Mucosa of rectum (tissue), 2 donors: ENCODE results near the gene KERA.
"Not testable (repeated sequence)": the region's sequence is repeated elsewhere in the genome, so short reads cannot be mapped to it uniquely, and the experiment has no call there.

Experiments used
- H3K27ac ChIP-seq, 2 donors: one replicate each; pipeline ENCODE4 v1.7.0; 2013; ENCODE audit warnings: inconsistent platforms in 2 of 2, low read depth in 2 of 2, low read length in 2 of 2
- H3K27me3 ChIP-seq, 2 donors: one replicate each; pipeline ENCODE4 v1.7.0; 2013; ENCODE audit warnings: low read length in 2 of 2; ENCODE audit not compliant: control insufficient read depth in 2 of 2, insufficient read depth in 2 of 2
- H3K36me3 ChIP-seq, 2 donors: one replicate each; pipeline ENCODE4 v1.7.0; 2013; ENCODE audit warnings: low read length in 2 of 2; ENCODE audit not compliant: control insufficient read depth in 2 of 2, insufficient read depth in 2 of 2
- H3K4me1 ChIP-seq, 2 donors: one replicate each; pipeline ENCODE4 v1.7.0; 2013; ENCODE audit warnings: low read length in 2 of 2, mild to moderate bottlenecking in 1 of 2; ENCODE audit not compliant: control insufficient read depth in 2 of 2, insufficient read depth in 2 of 2
- H3K4me3 ChIP-seq, 2 donors: one replicate each; pipeline ENCODE4 v1.7.0; 2013; ENCODE audit warnings: low read length in 2 of 2
- H3K9ac ChIP-seq, 2 donors: one replicate each; pipeline ENCODE4 v1.7.0; 2013; ENCODE audit warnings: low read length in 2 of 2, low read depth in 1 of 2, mild to moderate bottlenecking in 1 of 2
- H3K9me3 ChIP-seq, 2 donors: one replicate each; pipeline ENCODE4 v1.7.0; 2013; ENCODE audit warnings: low read length in 2 of 2; ENCODE audit not compliant: control insufficient read depth in 2 of 2
- donor health status: healthy.
- donor health status: Normal muscosa, but diverticular disease.

Gene KERA

GRCh38 chr12:91098461-91098860, 40.6 kb upstream of the KERA start:
- Histone ChIP-seq H3K27me3 (no peaks in the 10 kb centered on the region), H3K9ac (no peak overlapping the region), H3K9me3 (no peaks in the 10 kb centered on the region), H3K4me1 (no peaks in the 10 kb centered on the region), H3K4me3 (no peak overlapping the region), H3K27ac (no peak overlapping the region), H3K36me3 (no peaks in the 10 kb centered on the region)

- no peak overlapping the region for H3K4me3 ChIP-seq
- no peaks in the 10 kb centered on the region for H3K4me1 ChIP-seq
- no peak overlapping the region for H3K9ac ChIP-seq
- H3K9me3 ChIP-seq = peaks cover 0 to 1% of the 10 kb centered on the region in 2 donors
- no peak overlapping the region for H3K27ac ChIP-seq
- H3K36me3 ChIP-seq = no peaks in the 10 kb centered on the region
- H3K27me3 ChIP-seq = no peaks in the 10 kb centered on the region
Measured at GRCh38 chr12:91094957-91095356, 37.1 kb upstream of the KERA start.

- H3K4me3 ChIP-seq = no peak overlapping the region
Measured at GRCh38 chr12:91094032-91094662, 36.3 kb upstream of the KERA start.

GRCh38 chr12:91093341-91093740, 35.5 kb upstream of the KERA start:
- Histone ChIP-seq H3K27ac (no peak overlapping the region), H3K36me3 (no peaks in the 10 kb centered on the region), H3K4me3 (no peak overlapping the region), H3K27me3 (no peaks in the 10 kb centered on the region), H3K4me1 (no peaks in the 10 kb centered on the region), H3K9me3 (peaks cover 0 to 2% of the 10 kb centered on the region in 2 donors), H3K9ac (no peak overlapping the region)

More at GRCh38 chr12:91094032-91094662, 36.3 kb upstream of the KERA start:
- H3K9me3 ChIP-seq = peaks cover 0 to 2% of the 10 kb centered on the region in 2 donors
- no peaks in the 10 kb centered on the region for H3K4me1 ChIP-seq
- no peak overlapping the region for H3K27ac ChIP-seq
- no peaks in the 10 kb centered on the region for H3K36me3 ChIP-seq
- H3K27me3 ChIP-seq = no peaks in the 10 kb centered on the region
- H3K9ac ChIP-seq = no peak overlapping the region

GRCh38 chr12:91091916-91092715, 34.3 kb upstream of the KERA start:
- Histone ChIP-seq H3K9ac (no peak overlapping the region), H3K9me3 (peaks cover 0 to 2% of the 10 kb centered on the region in 2 donors), H3K4me3 (no peak overlapping the region), H3K36me3 (no peaks in the 10 kb centered on the region), H3K27ac (no peak overlapping the region), H3K4me1 (no peaks in the 10 kb centered on the region), H3K27me3 (no peaks in the 10 kb centered on the region)

GRCh38 chr12:91089953-91090352, 32.1 kb upstream of the KERA start:
- H3K36me3 ChIP-seq, H3K9ac ChIP-seq, H3K27ac ChIP-seq, H3K27me3 ChIP-seq, H3K9me3 ChIP-seq, H3K4me1 ChIP-seq, H3K4me3 ChIP-seq: not testable (repeated sequence)

GRCh38 chr12:91080041-91080440, 22.2 kb upstream of the KERA start:
- no peak overlapping the region for H3K9ac ChIP-seq
- no peaks in the 10 kb centered on the region for H3K27me3 ChIP-seq
- no peak overlapping the region for H3K4me3 ChIP-seq
- no peak overlapping the region for H3K27ac ChIP-seq
- H3K9me3 ChIP-seq = no peaks in the 10 kb centered on the region
- no peaks in the 10 kb centered on the region for H3K36me3 ChIP-seq
- no peaks in the 10 kb centered on the region for H3K4me1 ChIP-seq

- H3K36me3 ChIP-seq = no peaks in the 10 kb centered on the region
- no peaks in the 10 kb centered on the region for H3K4me1 ChIP-seq
- no peaks in the 10 kb centered on the region for H3K27me3 ChIP-seq
- H3K9me3 ChIP-seq = no peaks in the 10 kb centered on the region
- H3K4me3 ChIP-seq = no peak overlapping the region
- H3K27ac ChIP-seq = no peak overlapping the region
- H3K9ac ChIP-seq = no peak overlapping the region
Measured at GRCh38 chr12:91078501-91078900, 20.7 kb upstream of the KERA start.

GRCh38 chr12:91077228-91077954, 19.6 kb upstream of the KERA start:
- H3K27me3 ChIP-seq = no peaks in the 10 kb centered on the region
- H3K36me3 ChIP-seq = no peaks in the 10 kb centered on the region

GRCh38 chr12:91074851-91075250, 17.0 kb upstream of the KERA start:
- Histone ChIP-seq H3K27ac (no peak overlapping the region), H3K36me3 (no peaks in the 10 kb centered on the region), H3K9ac (no peak overlapping the region), H3K27me3 (no peaks in the 10 kb centered on the region), H3K9me3 (no peaks in the 10 kb centered on the region), H3K4me3 (no peak overlapping the region), H3K4me1 (no peaks in the 10 kb centered on the region)

More at GRCh38 chr12:91077228-91077954, 19.6 kb upstream of the KERA start:
- Histone ChIP-seq H3K9ac (no peak overlapping the region), H3K4me1 (no peaks in the 10 kb centered on the region), H3K27ac (no peak overlapping the region), H3K4me3 (no peak overlapping the region), H3K9me3 (no peaks in the 10 kb centered on the region)
